Right atrium auricular region (tissue), 2 donors: Measurements from ENCODE around the gene OSBPL2. TPM values are rescaled to one million over a fixed set of nuclear protein-coding genes. Genes with fewer than 3 reads are reported as not detected.

ENCODE experiments used
- DNase-seq: peaks from one replicate; pipeline ENCODE4 v3.0.0-alpha.2; 2019; ENCODE audit warnings: low spot score
- H3K27ac ChIP-seq, 2 donors: fragments of 200-600 bp; sonication (generic); 1 replicate in 1 of 2; 2 replicates in 1 of 2; pipeline ENCODE4 v1.5.1; 2016 to 2019
- H3K27me3 ChIP-seq, 2 donors: fragments of 200-600 bp; sonication (generic); one replicate each; pipeline versions ENCODE4 v1.5.1 to v1.6.0; 2017 to 2019
- H3K36me3 ChIP-seq: fragments of 200-600 bp; sonication (generic); one replicate; pipeline ENCODE4 v1.5.1; 2016
- H3K4me1 ChIP-seq, 2 donors: fragments of 200-600 bp; sonication (generic); one replicate each; pipeline versions ENCODE4 v1.5.1 to v1.6.0; 2017 to 2019
- H3K4me3 ChIP-seq, 2 donors: fragments of 200-600 bp; sonication (generic); 1 replicate in 1 of 2; 2 replicates in 1 of 2; pipeline ENCODE4 v1.5.1; 2017 to 2019; ENCODE audit warnings: mild to moderate bottlenecking in 1 of 2, moderate library complexity in 1 of 2
- H3K9me3 ChIP-seq, 2 donors: fragments of 200-600 bp; sonication (generic); one replicate each; pipeline ENCODE4 v1.5.1; 2019
- CTCF ChIP-seq, 2 donors: fragments of 200-600 bp; sonication (generic); IDR thresholded peaks; one replicate each; pipeline ENCODE4 v1.5.1; 2019; ENCODE audit warnings: antibody characterized with exemption in 2 of 2
- total RNA-seq, 2 donors: library from RNA; depleted of rRNA; stranded (reverse); fragments of >200 nt; gene quantifications; one replicate each; pipeline ENCODE4 v1.1.0, GENCODE V29; 2016

OSBPL2 gene
- total RNA-seq, 2 donors from 2014 or later, result 27.2 to 29.6 TPM

DNA sequence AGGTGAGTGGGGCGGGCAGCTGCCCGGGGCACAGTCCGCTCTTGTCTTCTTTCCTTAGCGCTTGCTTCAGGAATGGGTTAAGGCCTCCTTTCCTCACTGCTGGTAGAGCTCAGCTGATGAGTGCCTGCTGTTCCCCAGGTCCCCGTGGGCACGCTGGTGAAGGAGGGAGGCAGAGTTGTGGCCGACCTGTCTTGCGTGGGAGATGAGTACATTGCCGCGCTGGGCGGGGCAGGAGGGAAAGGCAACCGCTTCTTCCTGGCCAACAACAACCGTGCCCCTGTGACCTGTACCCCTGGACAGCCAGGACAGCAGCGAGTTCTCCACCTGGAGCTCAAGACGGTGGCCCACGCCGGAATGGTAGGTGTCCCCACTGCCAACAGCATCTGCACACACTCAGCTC is 39.8 kb upstream of the OSBPL2 start:
- no peaks in the 10 kb centered on the region for H3K4me1 ChIP-seq
- DNase-seq, result no peak
- no peak overlapping the region for H3K4me3 ChIP-seq
- H3K27me3 ChIP-seq, result no peaks in the 10 kb centered on the region
- TF ChIP-seq CTCF (IDR thresholded peaks at IDR 0.05), result no peak
- no peaks in the 10 kb centered on the region for H3K9me3 ChIP-seq
- H3K27ac ChIP-seq, result no peak overlapping the region
- peaks cover 64% of the 10 kb centered on the region for H3K36me3 ChIP-seq

GRCh38 chr20:62198931-62199330 is 39.4 kb upstream of the OSBPL2 start:
- no peak for TF ChIP-seq CTCF (IDR thresholded peaks at IDR 0.05)
- peaks cover 65% of the 10 kb centered on the region for H3K36me3 ChIP-seq
- H3K27me3 ChIP-seq, result no peaks in the 10 kb centered on the region
- no peak overlapping the region for H3K4me3 ChIP-seq
- no peaks in the 10 kb centered on the region for H3K9me3 ChIP-seq
- no peak for DNase-seq
- no peak overlapping the region for H3K27ac ChIP-seq
- no peaks in the 10 kb centered on the region for H3K4me1 ChIP-seq

- no peak for DNase-seq
- H3K4me1 ChIP-seq, result no peaks in the 10 kb centered on the region
- no peak overlapping the region for H3K4me3 ChIP-seq
- no peak for TF ChIP-seq CTCF (IDR thresholded peaks at IDR 0.05)
- H3K27ac ChIP-seq, result no peak overlapping the region
- no peaks in the 10 kb centered on the region for H3K9me3 ChIP-seq
- peaks cover 60% of the 10 kb centered on the region for H3K36me3 ChIP-seq
- no peaks in the 10 kb centered on the region for H3K27me3 ChIP-seq
Observed at GRCh38 chr20:62200491-62201172, 37.7 kb upstream of the OSBPL2 start.

DNA sequence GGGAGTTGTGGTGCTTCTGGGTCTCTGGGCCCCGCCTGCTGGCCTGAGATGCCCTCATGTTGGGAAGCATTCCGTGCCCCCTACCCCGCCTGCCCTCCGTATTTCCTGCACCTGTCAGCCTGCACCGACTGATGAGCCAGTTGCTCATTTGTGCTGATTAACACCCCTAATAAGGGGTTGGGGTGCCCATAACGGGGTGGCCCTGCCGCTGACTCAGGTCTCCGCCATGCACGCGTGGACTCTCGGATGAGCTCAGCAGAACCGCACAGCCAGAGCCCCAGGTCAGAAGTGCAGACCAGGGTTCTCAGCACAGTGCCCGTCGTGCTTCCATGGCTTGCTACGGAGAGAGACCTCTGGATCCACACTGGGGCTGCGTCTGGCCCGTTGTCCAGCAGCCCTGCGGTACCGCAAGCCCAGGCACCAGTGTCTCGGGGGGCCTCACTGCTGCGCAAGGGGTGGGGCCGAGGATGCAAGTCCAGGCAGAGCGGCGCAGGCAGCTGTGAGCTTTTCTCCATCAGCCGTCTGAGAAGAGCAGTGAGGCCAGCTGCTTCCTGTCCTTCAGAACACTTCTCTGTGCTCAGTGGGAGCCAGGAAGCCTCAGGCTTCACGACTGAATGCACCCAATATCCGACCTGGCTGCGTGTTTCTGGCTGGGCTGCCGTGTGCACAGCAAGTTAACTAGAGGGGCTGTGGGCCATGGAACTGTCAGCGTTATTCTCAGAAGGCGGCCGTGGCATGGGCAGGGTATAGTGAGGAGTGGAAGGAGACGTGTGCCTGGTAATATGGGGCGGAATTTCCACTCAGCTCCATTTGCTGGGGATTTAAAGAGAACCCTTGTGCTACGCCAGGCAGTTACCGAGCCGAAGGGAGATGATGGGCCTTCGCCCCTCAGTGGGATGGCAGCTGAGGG is 36.9 kb upstream of the OSBPL2 start:
- Histone ChIP-seq H3K27me3 (no peaks in the 10 kb centered on the region), H3K9me3 (no peaks in the 10 kb centered on the region), H3K27ac (no peak overlapping the region), H3K4me1 (no peaks in the 10 kb centered on the region), H3K36me3 (peaks cover 57% of the 10 kb centered on the region), H3K4me3 (no peak overlapping the region)
- TF ChIP-seq CTCF (IDR thresholded peaks at IDR 0.05), result no peak
- no peak for DNase-seq

DNA sequence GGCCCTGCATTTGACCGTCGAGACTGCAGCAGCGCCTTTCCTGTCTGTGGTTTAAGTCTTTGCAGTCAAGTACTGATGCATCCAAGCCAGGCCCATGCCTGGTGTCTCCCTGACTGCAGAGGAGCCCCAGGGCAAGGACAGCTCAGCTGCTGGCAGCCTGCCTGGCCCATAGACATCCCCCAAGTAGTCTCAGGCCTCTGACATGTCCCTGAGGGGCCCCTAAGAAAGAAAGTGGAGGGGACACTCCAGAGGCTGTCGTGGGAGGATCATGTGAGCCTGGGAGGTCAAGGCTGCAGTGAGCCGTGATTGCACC is 36.3 kb upstream of the OSBPL2 start:
- Histone ChIP-seq H3K27me3 (no peaks in the 10 kb centered on the region), H3K4me3 (no peak overlapping the region), H3K4me1 (no peaks in the 10 kb centered on the region), H3K9me3 (no peaks in the 10 kb centered on the region), H3K27ac (no peak overlapping the region), H3K36me3 (peaks cover 57% of the 10 kb centered on the region)
- no peak for DNase-seq
- no peak for TF ChIP-seq CTCF (IDR thresholded peaks at IDR 0.05)
